GM12878 (cell line): ENCODE measurements around the gene MIA2. TPM values are rescaled to one million over a fixed set of nuclear protein-coding genes. Genes with fewer than 3 reads are reported as not detected.

Experiments used
- BHLHE40 ChIP-seq, 2 experiments: fragments of 450-650 bp in 1 of 2; IDR thresholded peaks; 2 replicates each; pipeline ENCODE4 v1.6.1; 2011 to 2017; ENCODE audit warnings: low read depth in 2 of 2, borderline replicate concordance in 1 of 2, improper control_type of control experiment in 1 of 2, low read length in 1 of 2, mild to moderate bottlenecking in 1 of 2
- HCFC1 ChIP-seq: fragments of 150-350 bp; IDR thresholded peaks from 2 replicates; pipeline ENCODE4 v1.6.1; 2014; ENCODE audit warnings: low read length
- HSF1 ChIP-seq: fragments of 150-350 bp; IDR thresholded peaks from 2 replicates; pipeline ENCODE4 v1.6.1; 2014; ENCODE audit warnings: mild to moderate bottlenecking, low read depth, low read length
- IKZF2 ChIP-seq, 2 experiments: fragments of 450-650 bp; IDR thresholded peaks; 2 replicates each; pipeline ENCODE4 v1.6.1; 2017; ENCODE audit warnings: mild to moderate bottlenecking in 2 of 2, moderate library complexity in 2 of 2
- MYC ChIP-seq: IDR thresholded peaks from 2 replicates; pipeline ENCODE4 v1.6.1; 2011; ENCODE audit warnings: mild to moderate bottlenecking, low read length, moderate library complexity, inconsistent platforms; ENCODE audit not compliant: insufficient read depth, insufficient replicate concordance, insufficient read length, severe bottlenecking
- NFXL1 ChIP-seq: fragments of 450-650 bp; IDR thresholded peaks from 2 replicates; pipeline ENCODE4 v1.6.1; 2017; ENCODE audit warnings: antibody characterized with exemption, mild to moderate bottlenecking, borderline replicate concordance
- NFYB ChIP-seq: IDR thresholded peaks from 2 replicates; pipeline ENCODE4 v1.6.1; 2011; ENCODE audit warnings: low read depth, mild to moderate bottlenecking, low read length, improper control_type of control experiment, moderate library complexity; ENCODE audit not compliant: insufficient read depth
- PML ChIP-seq: IDR thresholded peaks from 2 replicates; pipeline ENCODE4 v1.6.1; 2012; ENCODE audit warnings: low read length, inconsistent platforms
- POLR2A ChIP-seq: IDR thresholded peaks from 2 replicates; pipeline ENCODE4 v1.6.1; 2011; ENCODE audit warnings: low read depth, mild to moderate bottlenecking, low read length
- POU2F2 ChIP-seq: IDR thresholded peaks from 3 replicates; pipeline ENCODE4 v1.6.1; 2011; ENCODE audit warnings: low read depth, mild to moderate bottlenecking, low read length, borderline replicate concordance
- RBBP5 ChIP-seq: fragments of 200-600 bp; sonication (generic); conservative IDR thresholded peaks from 2 replicates; pipeline ENCODE4 v1.6.1; 2016
- SPI1 ChIP-seq: IDR thresholded peaks from 2 replicates; pipeline ENCODE4 v1.6.1; 2011; ENCODE audit warnings: low read depth, mild to moderate bottlenecking, low read length, moderate library complexity, borderline replicate concordance; ENCODE audit not compliant: insufficient read depth
- SREBF1 ChIP-seq: IDR thresholded peaks from 2 replicates; pipeline ENCODE4 v1.6.1; 2012; ENCODE audit warnings: mild to moderate bottlenecking, low read length
- SREBF2 ChIP-seq: IDR thresholded peaks from 2 replicates; pipeline ENCODE4 v1.6.1; 2012; ENCODE audit warnings: mild to moderate bottlenecking, low read length
- ZBED1 ChIP-seq: IDR thresholded peaks from 2 replicates; pipeline ENCODE4 v1.6.1; 2016; ENCODE audit warnings: borderline replicate concordance
- ZZZ3 ChIP-seq: IDR thresholded peaks from 2 replicates; pipeline ENCODE4 v1.6.1; 2011; ENCODE audit warnings: low read depth; ENCODE audit not compliant: control insufficient read depth, insufficient read length
- polyA plus RNA-seq, 11 experiments: library from polyadenylated mRNA; depleted of rRNA in 4 of 11; unstranded in 6 of 11; stranded (reverse) in 5 of 11; fragments of >200 nt; fragmentation: Nextera tagmentation in 4 of 11; fragmentation: Illumina TruSeq in 1 of 11; extraction: Ambion mirVana in 4 of 11; extraction: Trizol in 1 of 11; gene quantifications; 1 replicate in 1 of 11; 2 replicates in 10 of 11; pipeline versions ENCODE4 v1.2.1 to v1.2.3, GENCODE V29; 2011 to 2016; ENCODE audit warnings: inconsistent platforms in 2 of 11, missing spikeins in 2 of 11, low read depth in 1 of 11
- total RNA-seq, 4 experiments: library from RNA; depleted of rRNA in 3 of 4; stranded (reverse); fragments of >200 nt in 3 of 4; fragmentation: Illumina TruSeq in 1 of 4; extraction: Trizol in 1 of 4; gene quantifications; 2 replicates each; pipeline versions ENCODE4 v1.2.1 to v1.2.3, GENCODE V29; 2013 to 2021
- TF ChIP-seq, protein P1 (sequence below): fragments of 450-650 bp; IDR thresholded peaks from 2 replicates; pipeline ENCODE4 v1.6.1; 2017; ENCODE audit warnings: antibody characterized with exemption, mild to moderate bottlenecking, moderate library complexity
- TF ChIP-seq, protein P2 (sequence below): fragments of 450-650 bp; IDR thresholded peaks from 2 replicates; pipeline ENCODE4 v1.6.1; 2017; ENCODE audit warnings: mild to moderate bottlenecking, moderate library complexity
- TF ChIP-seq, protein P3 (sequence below): fragments of 450-650 bp; IDR thresholded peaks from 2 replicates; pipeline ENCODE4 v1.6.1; 2016; ENCODE audit warnings: mild to moderate bottlenecking
- TF ChIP-seq, protein P4 (sequence below): fragments of 450-650 bp; IDR thresholded peaks from 2 replicates; pipeline ENCODE4 v1.6.1; 2017; ENCODE audit warnings: mild to moderate bottlenecking, low read depth, inconsistent platforms; ENCODE audit not compliant: poor library complexity, severe bottlenecking

MIA2 gene
- total and polyA plus RNA-seq, 10 of the 15 experiments (the other 5 are each of a cell fraction or from before 2014, with no cell fraction given) = 6.3 to 36.8 (median 17.1) TPM

DNA sequence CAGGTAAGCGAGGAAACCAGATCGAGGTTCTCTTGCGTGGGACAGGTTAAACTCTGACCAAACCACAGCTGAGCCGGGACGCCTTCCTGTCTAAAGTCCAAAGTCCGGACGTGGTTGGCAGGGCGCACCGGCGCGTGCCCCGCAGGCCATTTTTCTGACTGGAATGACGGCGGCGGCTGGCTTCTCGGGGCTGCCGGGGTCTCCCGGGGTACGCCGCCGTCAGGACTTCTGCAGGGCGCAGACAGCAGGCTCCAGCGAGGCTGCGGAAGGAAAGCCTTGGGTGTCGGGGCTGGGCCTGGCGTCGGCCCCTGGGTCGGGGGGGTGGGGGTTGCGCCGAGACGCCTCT lies 32.8 kb downstream of the MIA2 start (continued):
- TF ChIP-seq, protein P1, sequence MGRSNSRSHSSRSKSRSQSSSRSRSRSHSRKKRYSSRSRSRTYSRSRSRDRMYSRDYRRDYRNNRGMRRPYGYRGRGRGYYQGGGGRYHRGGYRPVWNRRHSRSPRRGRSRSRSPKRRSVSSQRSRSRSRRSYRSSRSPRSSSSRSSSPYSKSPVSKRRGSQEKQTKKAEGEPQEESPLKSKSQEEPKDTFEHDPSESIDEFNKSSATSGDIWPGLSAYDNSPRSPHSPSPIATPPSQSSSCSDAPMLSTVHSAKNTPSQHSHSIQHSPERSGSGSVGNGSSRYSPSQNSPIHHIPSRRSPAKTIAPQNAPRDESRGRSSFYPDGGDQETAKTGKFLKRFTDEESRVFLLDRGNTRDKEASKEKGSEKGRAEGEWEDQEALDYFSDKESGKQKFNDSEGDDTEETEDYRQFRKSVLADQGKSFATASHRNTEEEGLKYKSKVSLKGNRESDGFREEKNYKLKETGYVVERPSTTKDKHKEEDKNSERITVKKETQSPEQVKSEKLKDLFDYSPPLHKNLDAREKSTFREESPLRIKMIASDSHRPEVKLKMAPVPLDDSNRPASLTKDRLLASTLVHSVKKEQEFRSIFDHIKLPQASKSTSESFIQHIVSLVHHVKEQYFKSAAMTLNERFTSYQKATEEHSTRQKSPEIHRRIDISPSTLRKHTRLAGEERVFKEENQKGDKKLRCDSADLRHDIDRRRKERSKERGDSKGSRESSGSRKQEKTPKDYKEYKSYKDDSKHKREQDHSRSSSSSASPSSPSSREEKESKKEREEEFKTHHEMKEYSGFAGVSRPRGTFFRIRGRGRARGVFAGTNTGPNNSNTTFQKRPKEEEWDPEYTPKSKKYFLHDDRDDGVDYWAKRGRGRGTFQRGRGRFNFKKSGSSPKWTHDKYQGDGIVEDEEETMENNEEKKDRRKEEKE = no peak
- no peak for TF ChIP-seq NFYB
- TF ChIP-seq POU2F2 = 0 out of 3 replicates have a peak, but pooled peaks have one; percentile 34
- TF ChIP-seq, protein P2, sequence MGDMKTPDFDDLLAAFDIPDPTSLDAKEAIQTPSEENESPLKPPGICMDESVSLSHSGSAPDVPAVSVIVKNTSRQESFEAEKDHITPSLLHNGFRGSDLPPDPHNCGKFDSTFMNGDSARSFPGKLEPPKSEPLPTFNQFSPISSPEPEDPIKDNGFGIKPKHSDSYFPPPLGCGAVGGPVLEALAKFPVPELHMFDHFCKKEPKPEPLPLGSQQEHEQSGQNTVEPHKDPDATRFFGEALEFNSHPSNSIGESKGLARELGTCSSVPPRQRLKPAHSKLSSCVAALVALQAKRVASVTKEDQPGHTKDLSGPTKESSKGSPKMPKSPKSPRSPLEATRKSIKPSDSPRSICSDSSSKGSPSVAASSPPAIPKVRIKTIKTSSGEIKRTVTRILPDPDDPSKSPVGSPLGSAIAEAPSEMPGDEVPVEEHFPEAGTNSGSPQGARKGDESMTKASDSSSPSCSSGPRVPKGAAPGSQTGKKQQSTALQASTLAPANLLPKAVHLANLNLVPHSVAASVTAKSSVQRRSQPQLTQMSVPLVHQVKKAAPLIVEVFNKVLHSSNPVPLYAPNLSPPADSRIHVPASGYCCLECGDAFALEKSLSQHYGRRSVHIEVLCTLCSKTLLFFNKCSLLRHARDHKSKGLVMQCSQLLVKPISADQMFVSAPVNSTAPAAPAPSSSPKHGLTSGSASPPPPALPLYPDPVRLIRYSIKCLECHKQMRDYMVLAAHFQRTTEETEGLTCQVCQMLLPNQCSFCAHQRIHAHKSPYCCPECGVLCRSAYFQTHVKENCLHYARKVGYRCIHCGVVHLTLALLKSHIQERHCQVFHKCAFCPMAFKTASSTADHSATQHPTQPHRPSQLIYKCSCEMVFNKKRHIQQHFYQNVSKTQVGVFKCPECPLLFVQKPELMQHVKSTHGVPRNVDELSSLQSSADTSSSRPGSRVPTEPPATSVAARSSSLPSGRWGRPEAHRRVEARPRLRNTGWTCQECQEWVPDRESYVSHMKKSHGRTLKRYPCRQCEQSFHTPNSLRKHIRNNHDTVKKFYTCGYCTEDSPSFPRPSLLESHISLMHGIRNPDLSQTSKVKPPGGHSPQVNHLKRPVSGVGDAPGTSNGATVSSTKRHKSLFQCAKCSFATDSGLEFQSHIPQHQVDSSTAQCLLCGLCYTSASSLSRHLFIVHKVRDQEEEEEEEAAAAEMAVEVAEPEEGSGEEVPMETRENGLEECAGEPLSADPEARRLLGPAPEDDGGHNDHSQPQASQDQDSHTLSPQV = peak; percentile 67; the same call in 1 of the 2 replicates
- no peak for TF ChIP-seq HSF1
- no peak for TF ChIP-seq NFXL1
- TF ChIP-seq, protein P3, sequence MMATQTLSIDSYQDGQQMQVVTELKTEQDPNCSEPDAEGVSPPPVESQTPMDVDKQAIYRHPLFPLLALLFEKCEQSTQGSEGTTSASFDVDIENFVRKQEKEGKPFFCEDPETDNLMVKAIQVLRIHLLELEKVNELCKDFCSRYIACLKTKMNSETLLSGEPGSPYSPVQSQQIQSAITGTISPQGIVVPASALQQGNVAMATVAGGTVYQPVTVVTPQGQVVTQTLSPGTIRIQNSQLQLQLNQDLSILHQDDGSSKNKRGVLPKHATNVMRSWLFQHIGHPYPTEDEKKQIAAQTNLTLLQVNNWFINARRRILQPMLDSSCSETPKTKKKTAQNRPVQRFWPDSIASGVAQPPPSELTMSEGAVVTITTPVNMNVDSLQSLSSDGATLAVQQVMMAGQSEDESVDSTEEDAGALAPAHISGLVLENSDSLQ = no peak
- TF ChIP-seq ZBED1 = no peak
- TF ChIP-seq RBBP5 = no peak
- no peak for TF ChIP-seq MYC
- TF ChIP-seq, protein P4, sequence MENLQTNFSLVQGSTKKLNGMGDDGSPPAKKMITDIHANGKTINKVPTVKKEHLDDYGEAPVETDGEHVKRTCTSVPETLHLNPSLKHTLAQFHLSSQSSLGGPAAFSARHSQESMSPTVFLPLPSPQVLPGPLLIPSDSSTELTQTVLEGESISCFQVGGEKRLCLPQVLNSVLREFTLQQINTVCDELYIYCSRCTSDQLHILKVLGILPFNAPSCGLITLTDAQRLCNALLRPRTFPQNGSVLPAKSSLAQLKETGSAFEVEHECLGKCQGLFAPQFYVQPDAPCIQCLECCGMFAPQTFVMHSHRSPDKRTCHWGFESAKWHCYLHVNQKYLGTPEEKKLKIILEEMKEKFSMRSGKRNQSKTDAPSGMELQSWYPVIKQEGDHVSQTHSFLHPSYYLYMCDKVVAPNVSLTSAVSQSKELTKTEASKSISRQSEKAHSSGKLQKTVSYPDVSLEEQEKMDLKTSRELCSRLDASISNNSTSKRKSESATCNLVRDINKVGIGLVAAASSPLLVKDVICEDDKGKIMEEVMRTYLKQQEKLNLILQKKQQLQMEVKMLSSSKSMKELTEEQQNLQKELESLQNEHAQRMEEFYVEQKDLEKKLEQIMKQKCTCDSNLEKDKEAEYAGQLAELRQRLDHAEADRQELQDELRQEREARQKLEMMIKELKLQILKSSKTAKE = peak; percentile 35
- peak; percentile 40; the same call in 1 of the 2 replicates for TF ChIP-seq HCFC1
- TF ChIP-seq PML = no peak
- TF ChIP-seq SPI1 = no peak
- TF ChIP-seq ZZZ3 = no peak
- TF ChIP-seq POLR2A = no peak
- TF ChIP-seq SREBF2 = no peak
- TF ChIP-seq IKZF2 (IDR thresholded peaks at IDR 0.05) = peak; percentile 16 to 63
- TF ChIP-seq SREBF1 = no peak
- TF ChIP-seq BHLHE40 (IDR thresholded peaks at IDR 0.05; ENCODE audit: borderline replicate concordance in 1 of 2, low read depth in 2 of 2, low read length in 1 of 2) = peak; percentile 63 to 91; a peak in 3 of 4 replicates
